Measurements from ENCODE around the gene SLC25A42.

DNA sequence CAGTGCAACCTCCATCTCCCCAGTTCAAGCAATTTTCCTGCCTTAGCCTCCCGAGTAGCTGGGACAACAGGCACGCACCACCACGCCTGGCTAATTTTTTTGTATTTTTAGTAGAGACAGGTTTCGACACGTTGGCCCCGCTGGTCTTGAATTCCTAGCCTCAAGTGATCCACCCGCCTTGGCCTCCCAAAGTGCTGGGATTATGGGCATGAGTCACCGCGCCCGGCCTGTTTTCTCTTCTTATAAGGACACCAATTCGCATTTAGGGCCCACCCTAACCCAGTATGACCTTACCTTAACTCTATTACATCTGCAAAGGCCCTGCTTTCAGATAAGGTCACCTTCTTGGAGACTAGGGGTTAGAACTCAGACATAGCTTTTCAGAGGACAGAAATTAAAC, 39.4 kb downstream of the SLC25A42 start:
- TF ChIP-seq SUZ12 (IDR thresholded peaks at IDR 0.05; ENCODE audit: extremely low read depth, insufficient read depth, insufficient read length) = no peak
- TF ChIP-seq YY1 (IDR thresholded peaks at IDR 0.05; ENCODE audit: insufficient read depth, insufficient read length) = no peak
- TF ChIP-seq ZNF274 (IDR thresholded peaks at IDR 0.05; ENCODE audit: low read depth, low read length) = no peak

All from NT2/D1 (cell line).